GM23338 (cell line): ENCODE measurements around the gene FAAH.

Experiments used
- EZH2 ChIP-seq: fragments of 200-600 bp; sonication (generic); IDR thresholded peaks from one replicate; pipeline ENCODE4 v1.8.0; 2017; ENCODE audit warnings: antibody characterized with exemption, mild to moderate bottlenecking, low read depth; ENCODE audit not compliant: unreplicated experiment
- TF ChIP-seq, protein P1 (sequence below), 2 experiments: fragments of 200-600 bp in 1 of 2; sonication (generic) in 1 of 2; conservative IDR thresholded peaks; 2 replicates each; pipeline versions ENCODE4 v1.5.1 to v1.6.1; 2016 to 2017; ENCODE audit warnings: antibody characterized with exemption in 2 of 2, low read depth in 2 of 2, mild to moderate bottlenecking in 2 of 2, moderate library complexity in 1 of 2

- TF ChIP-seq, protein P1, sequence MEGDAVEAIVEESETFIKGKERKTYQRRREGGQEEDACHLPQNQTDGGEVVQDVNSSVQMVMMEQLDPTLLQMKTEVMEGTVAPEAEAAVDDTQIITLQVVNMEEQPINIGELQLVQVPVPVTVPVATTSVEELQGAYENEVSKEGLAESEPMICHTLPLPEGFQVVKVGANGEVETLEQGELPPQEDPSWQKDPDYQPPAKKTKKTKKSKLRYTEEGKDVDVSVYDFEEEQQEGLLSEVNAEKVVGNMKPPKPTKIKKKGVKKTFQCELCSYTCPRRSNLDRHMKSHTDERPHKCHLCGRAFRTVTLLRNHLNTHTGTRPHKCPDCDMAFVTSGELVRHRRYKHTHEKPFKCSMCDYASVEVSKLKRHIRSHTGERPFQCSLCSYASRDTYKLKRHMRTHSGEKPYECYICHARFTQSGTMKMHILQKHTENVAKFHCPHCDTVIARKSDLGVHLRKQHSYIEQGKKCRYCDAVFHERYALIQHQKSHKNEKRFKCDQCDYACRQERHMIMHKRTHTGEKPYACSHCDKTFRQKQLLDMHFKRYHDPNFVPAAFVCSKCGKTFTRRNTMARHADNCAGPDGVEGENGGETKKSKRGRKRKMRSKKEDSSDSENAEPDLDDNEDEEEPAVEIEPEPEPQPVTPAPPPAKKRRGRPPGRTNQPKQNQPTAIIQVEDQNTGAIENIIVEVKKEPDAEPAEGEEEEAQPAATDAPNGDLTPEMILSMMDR (conservative IDR thresholded peaks at IDR 0.05; ENCODE audit: low read depth in 2 of 2), result no peak
- no peak for TF ChIP-seq EZH2
These were observed 67.8 kb downstream of the FAAH start for GRCh38 chr1:46461809-46462448.
